Activated gamma-delta T cell treated with Interleukin-2 at 50 U/mL for 16 hours (primary cell): ENCODE measurements around the gene SH3YL1.

Experiments
- DNase-seq: peaks from one replicate; pipeline ENCODE4 v3.0.0-alpha.2; 2020

Gene SH3YL1

GRCh38 chr2:263774-264492 lies at the start of gene SH3YL1:
Gene SH3YL1 (minus strand): TSS chr2:264032. CDS start chr2:263984, 48 bp downstream.
- peak; percentile 42 for DNase-seq

GRCh38 chr2:310994-311393 lies 47.2 kb upstream of the SH3YL1 start:
- no peak for DNase-seq

GRCh38 chr2:309954-310510 lies 46.2 kb upstream of the SH3YL1 start:
- DNase-seq = no peak

- no peak for DNase-seq
Observed at GRCh38 chr2:309148-309953, 45.5 kb upstream of the SH3YL1 start.

- DNase-seq = no peak
Observed at GRCh38 chr2:305366-305765, 41.5 kb upstream of the SH3YL1 start.

- no peak for DNase-seq
Observed at GRCh38 chr2:296354-296753, 32.5 kb upstream of the SH3YL1 start.

- no peak for DNase-seq
Observed at GRCh38 chr2:295090-295489, 31.3 kb upstream of the SH3YL1 start.

GRCh38 chr2:290090-290722 lies 26.4 kb upstream of the SH3YL1 start:
- peak; percentile 30 for DNase-seq

- DNase-seq = no peak
Observed at GRCh38 chr2:289362-290089, 25.7 kb upstream of the SH3YL1 start.

- DNase-seq = no peak
Observed at GRCh38 chr2:288758-289361, 25.0 kb upstream of the SH3YL1 start.

- no peak for DNase-seq
Observed at GRCh38 chr2:287911-288757, 24.3 kb upstream of the SH3YL1 start, which contains the start of gene ALKAL2. Gene ALKAL2 (minus strand): TSS chr2:288091. CDS start chr2:287835, 256 bp downstream.

GRCh38 chr2:287471-287885 lies 23.6 kb upstream of the SH3YL1 start:
- DNase-seq = no peak

GRCh38 chr2:286774-287392 lies 23.1 kb upstream of the SH3YL1 start:
- no peak for DNase-seq

GRCh38 chr2:286035-286434 lies 22.2 kb upstream of the SH3YL1 start:
- DNase-seq = no peak

- no peak for DNase-seq
Observed at GRCh38 chr2:285531-285930, 21.7 kb upstream of the SH3YL1 start.

- DNase-seq = no peak
Observed at GRCh38 chr2:284896-285492, 21.2 kb upstream of the SH3YL1 start.

GRCh38 chr2:283996-284794 lies 20.4 kb upstream of the SH3YL1 start:
- DNase-seq = no peak

- no peak for DNase-seq
Observed at GRCh38 chr2:282371-283263, 18.8 kb upstream of the SH3YL1 start.
